WTC11 (cell line): ENCODE data around the gene DYSF. TPM values are rescaled to one million over a fixed set of nuclear protein-coding genes. Genes with fewer than 3 reads are reported as not detected.

Experiments used
- ATAC-seq: fragments of 200-7000 bp; cut with Tn5 transposase; 2 replicates; pipeline ENCODE4 v1.10.0; 2021; ENCODE audit warnings: mild to moderate bottlenecking, moderate library complexity
- CTCF ChIA-PET: fragments of 300-600 bp; sonication (Branson Sonifier 250); formaldehyde crosslinking; loops from one replicate; lab custom pipeline; 2021; ENCODE audit warnings: antibody characterized with exemption; lab: Charles Lee
- POLR2A ChIA-PET: fragments of 350-600 bp; sonication (Branson Sonifier 250); formaldehyde crosslinking; loops from one replicate; lab custom pipeline; 2021; ENCODE audit warnings: antibody characterized with exemption; lab: Charles Lee
- DNase-seq: peaks from one replicate; pipeline ENCODE4 v3.0.0; 2021; ENCODE audit warnings: low spot score
- H3K27ac Mint-ChIP-seq: 2 replicates; pipeline ENCODE4 v1.8.0; 2021; ENCODE audit warnings: mixed read lengths
- H3K27me3 Mint-ChIP-seq: 2 replicates; pipeline ENCODE4 v1.8.0; 2021; ENCODE audit warnings: low read depth, mild to moderate bottlenecking, moderate library complexity, mixed read lengths
- H3K36me3 Mint-ChIP-seq: 2 replicates; pipeline ENCODE4 v1.8.0; 2021; ENCODE audit warnings: mixed read lengths
- H3K4me1 Mint-ChIP-seq: 2 replicates; pipeline ENCODE4 v1.8.0; 2022; ENCODE audit warnings: mixed read lengths
- H3K4me3 Mint-ChIP-seq: 2 replicates; pipeline ENCODE4 v1.8.0; 2021; ENCODE audit warnings: mild to moderate bottlenecking, moderate library complexity, mixed read lengths
- H3K9me3 Mint-ChIP-seq: 2 replicates; pipeline ENCODE4 v1.8.0; 2021; ENCODE audit warnings: mixed read lengths
- CBFB ChIP-seq: sonication (generic); formaldehyde crosslinking; IDR thresholded peaks from 2 replicates; pipeline ENCODE4 v1.8.1; 2022; ENCODE audit warnings: mild to moderate bottlenecking, low read depth, missing genetic modification reagents
- E2F4 ChIP-seq: sonication (generic); formaldehyde crosslinking; IDR thresholded peaks from 2 replicates; pipeline ENCODE4 v1.8.1; 2022; ENCODE audit warnings: low read depth, mild to moderate bottlenecking, moderate library complexity, missing genetic modification reagents, borderline replicate concordance
- ELF4 ChIP-seq: sonication (generic); formaldehyde crosslinking; IDR thresholded peaks from 2 replicates; pipeline ENCODE4 v1.8.1; 2022; ENCODE audit warnings: low read depth, mild to moderate bottlenecking, moderate library complexity, missing genetic modification reagents
- FOXJ3 ChIP-seq: sonication (generic); formaldehyde crosslinking; IDR thresholded peaks from 2 replicates; pipeline ENCODE4 v1.9.0; 2021; ENCODE audit warnings: missing genetic modification reagents, mild to moderate bottlenecking, borderline replicate concordance
- FOXK1 ChIP-seq: sonication (generic); formaldehyde crosslinking; IDR thresholded peaks from 2 replicates; pipeline ENCODE4 v1.8.0; 2022; ENCODE audit warnings: mild to moderate bottlenecking, moderate library complexity, missing genetic modification reagents
- GRHL2 ChIP-seq: fragments of 250-450 bp; sonication (Bioruptor Pico); IDR thresholded peaks from 2 replicates; pipeline ENCODE4 v1.8.0; 2022; ENCODE audit warnings: mild to moderate bottlenecking, moderate library complexity; ENCODE audit not compliant: insufficient replicate concordance, severe bottlenecking
- JAZF1 ChIP-seq: fragments of 250-450 bp; sonication (Bioruptor Pico); IDR thresholded peaks from 2 replicates; pipeline ENCODE4 v1.9.0; 2021; ENCODE audit warnings: moderate library complexity, mild to moderate bottlenecking, inconsistent platforms
- MXD4 ChIP-seq: fragments of 250-450 bp; sonication (Bioruptor Pico); IDR thresholded peaks from 2 replicates; pipeline ENCODE4 v1.8.0; 2021; ENCODE audit warnings: mild to moderate bottlenecking, moderate library complexity, borderline replicate concordance
- MYBL2 ChIP-seq: sonication (generic); formaldehyde crosslinking; IDR thresholded peaks from 2 replicates; pipeline ENCODE4 v1.8.1; 2023; ENCODE audit warnings: mild to moderate bottlenecking, moderate library complexity, missing genetic modification reagents
- NFE2L1 ChIP-seq: sonication (generic); formaldehyde crosslinking; IDR thresholded peaks from 2 replicates; pipeline ENCODE4 v1.8.1; 2023; ENCODE audit warnings: missing genetic modification reagents
- NR1H2 ChIP-seq: sonication (generic); formaldehyde crosslinking; IDR thresholded peaks from 2 replicates; pipeline ENCODE4 v1.9.0; 2021; ENCODE audit warnings: mild to moderate bottlenecking, moderate library complexity, missing genetic modification reagents
- SMAD3 ChIP-seq: sonication (generic); formaldehyde crosslinking; IDR thresholded peaks from 2 replicates; pipeline ENCODE4 v1.8.0; 2022; ENCODE audit warnings: missing genetic modification reagents, mild to moderate bottlenecking, borderline replicate concordance
- ZNF232 ChIP-seq: sonication (generic); formaldehyde crosslinking; IDR thresholded peaks from 2 replicates; pipeline ENCODE4 v1.8.0; 2022; ENCODE audit warnings: mild to moderate bottlenecking, missing genetic modification reagents
- ZNF317 ChIP-seq: sonication (generic); formaldehyde crosslinking; IDR thresholded peaks from 2 replicates; pipeline ENCODE4 v1.8.1; 2023; ENCODE audit warnings: low read depth, mild to moderate bottlenecking, moderate library complexity, missing genetic modification reagents, borderline replicate concordance
- ZSCAN18 ChIP-seq: fragments of 250-450 bp; sonication (Bioruptor Pico); IDR thresholded peaks from 2 replicates; pipeline ENCODE4 v2.1.2; 2022; ENCODE audit warnings: mild to moderate bottlenecking, moderate library complexity
- total RNA-seq: library from RNA; stranded (reverse); gene quantifications from 3 replicates; pipeline ENCODE4 v1.2.3, GENCODE V29; 2021
- TF ChIP-seq, protein P1 (sequence below): sonication (generic); formaldehyde crosslinking; IDR thresholded peaks from 2 replicates; pipeline ENCODE4 v1.8.1; 2023; ENCODE audit warnings: mild to moderate bottlenecking, missing genetic modification reagents, moderate library complexity
- TF ChIP-seq, protein P2 (sequence below): fragments of 250-450 bp; sonication (Bioruptor Pico); IDR thresholded peaks from 2 replicates; pipeline ENCODE4 v1.9.0; 2021; ENCODE audit warnings: moderate library complexity, mild to moderate bottlenecking, inconsistent platforms, borderline replicate concordance
- TF ChIP-seq, protein P3 (sequence below): sonication (generic); formaldehyde crosslinking; IDR thresholded peaks from 2 replicates; pipeline ENCODE4 v1.8.1; 2023; ENCODE audit warnings: mild to moderate bottlenecking, missing genetic modification reagents, moderate library complexity

The DYSF gene
- total RNA-seq, 1 experiment from 2014 or later: 14.8 TPM

GRCh38 chr2:71461304-71461671 is 7.9 kb downstream of the DYSF start:
- H3K27me3 Mint-ChIP-seq: peaks cover 32% of the 10 kb centered on the region
- ATAC-seq: no peak
- peaks cover 35% of the 10 kb centered on the region for H3K4me1 Mint-ChIP-seq
- no peaks in the 10 kb centered on the region for H3K9me3 Mint-ChIP-seq
- no peak overlapping the region for H3K4me3 Mint-ChIP-seq
- no peak overlapping the region for H3K27ac Mint-ChIP-seq
- no peak for DNase-seq
- ChIA-PET CTCF (interaction anchor here (0.6 to 10.8 kb wide), 30 partner anchors 8 to 1201 kb away, joined by 3 to 116 read pairs (median 5); partner anchors contain the start of genes DYSF and PAIP2B), POLR2A (interaction anchor here (0.6 to 0.7 kb wide), 4 partner anchors 10 to 1130 kb away, joined by 3 to 4 read pairs (median 3); no protein-coding TSS in a partner anchor)
- TF ChIP-seq NR1H2 (CRISPR knock-in tag): no peak
- H3K36me3 Mint-ChIP-seq: peaks cover 3% of the 10 kb centered on the region; the same call in 1 of the 2 replicates

DNA sequence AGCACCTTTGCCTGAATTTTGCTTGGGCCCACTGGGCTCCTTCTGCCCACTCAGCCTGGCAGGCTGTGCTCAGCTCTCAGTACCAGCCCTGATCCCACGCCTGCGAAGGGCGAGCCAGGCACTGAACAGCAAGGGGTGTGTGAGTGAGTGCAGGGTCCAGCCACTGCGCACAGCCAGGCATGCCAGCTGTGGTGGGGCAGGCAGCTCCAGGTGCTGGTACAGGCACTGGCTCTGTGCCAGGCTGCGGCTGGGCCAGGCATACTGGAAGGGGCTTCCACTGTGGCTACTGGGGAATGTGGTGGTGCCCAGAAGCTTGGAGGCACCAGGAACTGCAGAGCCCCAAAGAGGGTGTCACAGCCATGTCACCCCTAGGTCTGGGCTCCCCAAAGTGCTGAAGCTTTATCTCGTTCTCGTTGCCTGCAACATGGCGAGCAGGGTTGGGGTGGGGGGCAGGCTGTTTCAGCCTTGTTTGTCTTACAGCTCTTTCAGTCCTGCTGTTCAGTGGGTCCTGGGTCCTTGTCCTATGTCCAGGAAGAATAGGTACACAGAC is 8.8 kb downstream of the DYSF start:
- H3K4me3 Mint-ChIP-seq: no peak overlapping the region
- H3K27ac Mint-ChIP-seq: no peak overlapping the region
- H3K4me1 Mint-ChIP-seq: peaks cover 31% of the 10 kb centered on the region
- H3K9me3 Mint-ChIP-seq: no peaks in the 10 kb centered on the region
- TF ChIP-seq E2F4 (CRISPR knock-in tag) (no peak), SMAD3 (no peak), ZNF232 (CRISPR knock-in tag) (no peak), NFE2L1 (CRISPR knock-in tag) (no peak), CBFB (CRISPR knock-in tag) (no peak), ELF4 (no peak), FOXJ3 (CRISPR knock-in tag) (no peak), ZNF317 (CRISPR knock-in tag) (no peak), MYBL2 (CRISPR knock-in tag) (no peak), FOXK1 (CRISPR knock-in tag) (no peak), ZSCAN18 (CRISPR knock-in tag) (no peak)
- TF ChIP-seq, protein P1, sequence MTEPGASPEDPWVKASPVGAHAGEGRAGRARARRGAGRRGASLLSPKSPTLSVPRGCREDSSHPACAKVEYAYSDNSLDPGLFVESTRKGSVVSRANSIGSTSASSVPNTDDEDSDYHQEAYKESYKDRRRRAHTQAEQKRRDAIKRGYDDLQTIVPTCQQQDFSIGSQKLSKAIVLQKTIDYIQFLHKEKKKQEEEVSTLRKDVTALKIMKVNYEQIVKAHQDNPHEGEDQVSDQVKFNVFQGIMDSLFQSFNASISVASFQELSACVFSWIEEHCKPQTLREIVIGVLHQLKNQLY (CRISPR knock-in tag): no peak
- TF ChIP-seq, protein P2, sequence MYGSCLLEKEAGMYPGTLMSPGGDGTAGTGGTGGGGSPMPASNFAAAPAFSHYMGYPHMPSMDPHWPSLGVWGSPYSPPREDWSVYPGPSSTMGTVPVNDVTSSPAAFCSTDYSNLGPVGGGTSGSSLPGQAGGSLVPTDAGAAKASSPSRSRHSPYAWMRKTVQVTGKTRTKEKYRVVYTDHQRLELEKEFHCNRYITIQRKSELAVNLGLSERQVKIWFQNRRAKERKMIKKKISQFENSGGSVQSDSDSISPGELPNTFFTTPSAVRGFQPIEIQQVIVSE (CRISPR knock-in tag): no peak
- POLR2A ChIA-PET: no interaction called here
- ATAC-seq: no peak
- CTCF ChIA-PET: interaction anchor here (0.8 to 10.8 kb wide), 11 partner anchors 9 to 306 kb away, joined by 3 to 116 read pairs (median 19); partner anchors contain the start of gene DYSF
- peaks cover 3% of the 10 kb centered on the region; the same call in 1 of the 2 replicates for H3K36me3 Mint-ChIP-seq
- no peak for DNase-seq
- H3K27me3 Mint-ChIP-seq: peaks cover 35% of the 10 kb centered on the region

DNA sequence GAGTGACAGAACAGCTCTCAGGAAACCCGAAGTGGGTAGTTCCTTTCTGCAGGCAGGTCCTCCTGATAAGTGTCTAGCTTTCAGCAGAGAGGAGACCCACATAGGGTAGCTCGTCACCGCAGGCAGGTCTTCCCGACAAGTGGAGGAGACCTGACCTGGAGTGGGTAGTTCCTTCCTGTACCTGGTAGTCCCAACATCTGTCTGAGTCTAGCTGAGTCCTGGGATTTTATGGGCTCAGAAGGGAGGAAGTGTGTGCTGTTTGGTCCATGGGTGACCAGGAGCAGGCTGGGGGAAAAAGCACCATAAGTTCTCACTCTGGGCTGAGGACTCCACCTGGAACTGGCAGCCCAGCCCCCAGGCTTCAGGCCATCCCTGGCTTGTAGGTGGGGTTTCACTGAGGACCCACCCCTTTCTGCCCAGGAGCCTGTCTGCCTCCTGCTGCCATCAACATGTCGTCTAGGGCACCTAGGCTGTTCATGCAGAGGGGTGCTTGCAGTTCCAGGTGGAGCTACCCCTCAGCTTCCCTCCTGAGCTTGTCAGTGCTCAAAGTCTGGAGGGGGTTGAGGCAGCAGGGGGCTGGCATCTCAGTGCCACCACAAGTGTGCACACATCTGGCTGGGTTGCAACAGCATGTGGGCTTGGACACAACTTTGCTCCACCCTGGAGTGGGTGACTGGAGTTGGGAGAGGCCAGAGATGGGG is 9.4 kb downstream of the DYSF start:
- DNase-seq: no peak
- Mint-ChIP-seq H3K4me3 (no peak overlapping the region), H3K27ac (no peak overlapping the region)
- CTCF ChIA-PET: interaction anchor here (0.8 to 10.8 kb wide), 8 partner anchors 10 to 68 kb away, joined by 3 to 116 read pairs (median 24); partner anchors contain the start of gene DYSF
- TF ChIP-seq GRHL2 (no peak), JAZF1 (no peak), MXD4 (CRISPR knock-in tag) (no peak)
- TF ChIP-seq, protein P3, sequence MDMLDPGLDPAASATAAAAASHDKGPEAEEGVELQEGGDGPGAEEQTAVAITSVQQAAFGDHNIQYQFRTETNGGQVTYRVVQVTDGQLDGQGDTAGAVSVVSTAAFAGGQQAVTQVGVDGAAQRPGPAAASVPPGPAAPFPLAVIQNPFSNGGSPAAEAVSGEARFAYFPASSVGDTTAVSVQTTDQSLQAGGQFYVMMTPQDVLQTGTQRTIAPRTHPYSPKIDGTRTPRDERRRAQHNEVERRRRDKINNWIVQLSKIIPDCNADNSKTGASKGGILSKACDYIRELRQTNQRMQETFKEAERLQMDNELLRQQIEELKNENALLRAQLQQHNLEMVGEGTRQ (CRISPR knock-in tag): no peak
- TF ChIP-seq, all 79 proteins: peak for 0
- Mint-ChIP-seq H3K9me3 (no peaks in the 10 kb centered on the region), H3K36me3 (peaks cover 3% of the 10 kb centered on the region; the same call in 1 of the 2 replicates), H3K27me3 (peaks cover 36% of the 10 kb centered on the region), H3K4me1 (peaks cover 31% of the 10 kb centered on the region)
- no peak for ATAC-seq
- POLR2A ChIA-PET: no interaction called here
